H1 (cell line): ENCODE measurements around the gene CA10.

ENCODE experiments used
- ATF2 ChIP-seq: IDR thresholded peaks from 2 replicates; pipeline ENCODE4 v1.6.1; 2012; ENCODE audit warnings: low read length, inconsistent platforms
- CEBPB ChIP-seq: IDR thresholded peaks from 2 replicates; pipeline ENCODE4 v1.6.1; 2012; ENCODE audit warnings: low read depth, low read length
- EP300 ChIP-seq, 2 experiments: IDR thresholded peaks; 1 replicate in 1 of 2; 2 replicates in 1 of 2; pipeline ENCODE4 v1.6.1; 2011 to 2012; ENCODE audit warnings: low read depth in 2 of 2, low read length in 2 of 2, mild to moderate bottlenecking in 2 of 2, borderline replicate concordance in 1 of 2, inconsistent platforms in 1 of 2, moderate library complexity in 1 of 2
- EZH2 ChIP-seq: fragments of 200-600 bp; sonication (generic); IDR thresholded peaks from 2 replicates; pipeline ENCODE4 v1.7.1; 2012; ENCODE audit warnings: low read depth, mild to moderate bottlenecking, moderate library complexity, low read length, inconsistent platforms; ENCODE audit not compliant: severe bottlenecking
- GTF2F1 ChIP-seq: IDR thresholded peaks from 2 replicates; pipeline ENCODE4 v1.6.1; 2012; ENCODE audit warnings: low read depth, low read length, improper control_type of control experiment, borderline replicate concordance
- KDM1A ChIP-seq: fragments of 200-600, 300-600 bp; sonication (generic); IDR thresholded peaks from 2 replicates; pipeline ENCODE4 v1.7.1; 2016; ENCODE audit warnings: mild to moderate bottlenecking, low read length, borderline replicate concordance
- POLR2A ChIP-seq, 2 experiments: IDR thresholded peaks; 1 replicate in 1 of 2; 2 replicates in 1 of 2; pipeline ENCODE4 v1.6.1; 2011; ENCODE audit warnings: low read depth in 2 of 2, low read length in 2 of 2, mild to moderate bottlenecking in 2 of 2; ENCODE audit errors: control extremely low read depth in 1 of 2
- RAD21 ChIP-seq, 2 experiments: IDR thresholded peaks in 1 of 2; conservative IDR thresholded peaks in 1 of 2; 2 replicates each; pipeline ENCODE4 v1.6.1; 2011; ENCODE audit warnings: low read depth in 2 of 2, low read length in 2 of 2, improper control_type of control experiment in 1 of 2, inconsistent platforms in 1 of 2, mild to moderate bottlenecking in 1 of 2, moderate library complexity in 1 of 2
- RFX5 ChIP-seq: IDR thresholded peaks from 2 replicates; pipeline ENCODE4 v1.6.1; 2011; ENCODE audit warnings: low read depth, low read length, improper control_type of control experiment, borderline replicate concordance
- SIN3A ChIP-seq, 2 experiments: IDR thresholded peaks in 1 of 2; conservative IDR thresholded peaks in 1 of 2; 2 replicates each; pipeline ENCODE4 v1.6.1; 2011 to 2012; ENCODE audit warnings: low read length in 2 of 2, improper control_type of control experiment in 1 of 2, low read depth in 1 of 2, mild to moderate bottlenecking in 1 of 2
- SIRT6 ChIP-seq: IDR thresholded peaks from one replicate; pipeline ENCODE4 v1.7.1; 2012; ENCODE audit warnings: low read length, inconsistent platforms
- SRF ChIP-seq: IDR thresholded peaks from 2 replicates; pipeline ENCODE4 v1.6.1; 2011; ENCODE audit warnings: mild to moderate bottlenecking, low read depth, low read length, moderate library complexity
- TF ChIP-seq, protein P1 (sequence below), 3 experiments: IDR thresholded peaks; 1 replicate in 2 of 3; 2 replicates in 1 of 3; pipeline versions ENCODE4 v1.5.1 to v1.6.1; 2011; ENCODE audit warnings: low read length in 3 of 3, mild to moderate bottlenecking in 3 of 3, inconsistent platforms in 2 of 3, low read depth in 1 of 3, moderate library complexity in 1 of 3; ENCODE audit not compliant: insufficient read depth in 1 of 3; ENCODE audit errors: control extremely low read depth in 1 of 3

- TF ChIP-seq POLR2A (IDR thresholded peaks at IDR 0.05; ENCODE audit: control extremely low read depth in 1 of 2, low read depth in 2 of 2, low read length in 2 of 2) = no peak
- no peak for TF ChIP-seq CEBPB
- TF ChIP-seq, protein P1, sequence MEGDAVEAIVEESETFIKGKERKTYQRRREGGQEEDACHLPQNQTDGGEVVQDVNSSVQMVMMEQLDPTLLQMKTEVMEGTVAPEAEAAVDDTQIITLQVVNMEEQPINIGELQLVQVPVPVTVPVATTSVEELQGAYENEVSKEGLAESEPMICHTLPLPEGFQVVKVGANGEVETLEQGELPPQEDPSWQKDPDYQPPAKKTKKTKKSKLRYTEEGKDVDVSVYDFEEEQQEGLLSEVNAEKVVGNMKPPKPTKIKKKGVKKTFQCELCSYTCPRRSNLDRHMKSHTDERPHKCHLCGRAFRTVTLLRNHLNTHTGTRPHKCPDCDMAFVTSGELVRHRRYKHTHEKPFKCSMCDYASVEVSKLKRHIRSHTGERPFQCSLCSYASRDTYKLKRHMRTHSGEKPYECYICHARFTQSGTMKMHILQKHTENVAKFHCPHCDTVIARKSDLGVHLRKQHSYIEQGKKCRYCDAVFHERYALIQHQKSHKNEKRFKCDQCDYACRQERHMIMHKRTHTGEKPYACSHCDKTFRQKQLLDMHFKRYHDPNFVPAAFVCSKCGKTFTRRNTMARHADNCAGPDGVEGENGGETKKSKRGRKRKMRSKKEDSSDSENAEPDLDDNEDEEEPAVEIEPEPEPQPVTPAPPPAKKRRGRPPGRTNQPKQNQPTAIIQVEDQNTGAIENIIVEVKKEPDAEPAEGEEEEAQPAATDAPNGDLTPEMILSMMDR (IDR thresholded peaks at IDR 0.05; ENCODE audit: control extremely low read depth in 1 of 3, insufficient read depth in 1 of 3, low read depth in 1 of 3, low read length in 3 of 3) = no peak
- no peak for TF ChIP-seq ATF2
- no peak for TF ChIP-seq SRF
- no peak for TF ChIP-seq EP300 (IDR thresholded peaks at IDR 0.05; ENCODE audit: borderline replicate concordance in 1 of 2, low read depth in 2 of 2, low read length in 2 of 2)
- no peak for TF ChIP-seq SIN3A (conservative IDR thresholded peaks at IDR 0.05 in 1 of 2, IDR thresholded peaks at IDR 0.05 in 1 of 2; ENCODE audit: low read depth in 1 of 2, low read length in 2 of 2)
- TF ChIP-seq RAD21 (IDR thresholded peaks at IDR 0.05 in 1 of 2, conservative IDR thresholded peaks at IDR 0.05 in 1 of 2; ENCODE audit: low read depth in 2 of 2, low read length in 2 of 2) = no peak
- TF ChIP-seq EZH2 = no peak
- no peak for TF ChIP-seq SIRT6
- TF ChIP-seq RFX5 = no peak
- no peak for TF ChIP-seq GTF2F1
- TF ChIP-seq KDM1A = no peak
Measured at GRCh38 chr17:52105591-52105990, 52.9 kb downstream of the CA10 start.
